Adrenal gland (tissue), 5 donors: ENCODE measurements around the gene STX8.

ENCODE experiments used
- CTCF ChIP-seq, 6 experiments: fragments of 450-650 bp in 4 of 6; fragments of 200-600 bp in 2 of 6; sonication (generic) in 1 of 6; IDR thresholded peaks; 1 replicate in 5 of 6; 2 replicates in 1 of 6; pipeline versions ENCODE4 v1.5.1 to v1.8.0; 2016 to 2021; ENCODE audit warnings: antibody characterized with exemption in 6 of 6, mild to moderate bottlenecking in 2 of 6, moderate library complexity in 1 of 6
- POLR2A ChIP-seq, 2 donors: fragments of 450-650 bp; IDR thresholded peaks; one replicate each; pipeline ENCODE4 v1.6.1; 2017; ENCODE audit warnings: antibody characterized with exemption in 2 of 2, mild to moderate bottlenecking in 2 of 2, moderate library complexity in 1 of 2
- donor health status: DM: no; HTN: no; CAD: no.

- TF ChIP-seq POLR2A (IDR thresholded peaks at IDR 0.05), result no peak
- no peak for TF ChIP-seq CTCF (IDR thresholded peaks at IDR 0.05)
These were observed 346.3 kb downstream of the STX8 start for GRCh38 chr17:9229160-9229825.
